Fibroblast of pulmonary artery (primary cell): ENCODE results near the gene CUEDC1.

Source experiments
- DNase-seq: peaks from one replicate; pipeline ENCODE4 v3.0.0-alpha.2; 2010; ENCODE audit warnings: low read depth
- H3K4me3 ChIP-seq: replicated peaks from 2 replicates; pipeline ENCODE4 v1.5.1; 2011; ENCODE audit warnings: low read depth, mild to moderate bottlenecking, control low read depth, low read length, moderate library complexity
- TF ChIP-seq, protein P1 (sequence below): IDR thresholded peaks from 2 replicates; pipeline ENCODE4 v1.5.1; 2011; ENCODE audit warnings: mild to moderate bottlenecking, control low read depth, low read length, inconsistent platforms; ENCODE audit errors: missing control alignments

CUEDC1 gene

GRCh38 chr17:57984261-57984890, 29.2 kb upstream of the CUEDC1 start:
- DNase-seq = peak; percentile 35
- TF ChIP-seq, protein P1, sequence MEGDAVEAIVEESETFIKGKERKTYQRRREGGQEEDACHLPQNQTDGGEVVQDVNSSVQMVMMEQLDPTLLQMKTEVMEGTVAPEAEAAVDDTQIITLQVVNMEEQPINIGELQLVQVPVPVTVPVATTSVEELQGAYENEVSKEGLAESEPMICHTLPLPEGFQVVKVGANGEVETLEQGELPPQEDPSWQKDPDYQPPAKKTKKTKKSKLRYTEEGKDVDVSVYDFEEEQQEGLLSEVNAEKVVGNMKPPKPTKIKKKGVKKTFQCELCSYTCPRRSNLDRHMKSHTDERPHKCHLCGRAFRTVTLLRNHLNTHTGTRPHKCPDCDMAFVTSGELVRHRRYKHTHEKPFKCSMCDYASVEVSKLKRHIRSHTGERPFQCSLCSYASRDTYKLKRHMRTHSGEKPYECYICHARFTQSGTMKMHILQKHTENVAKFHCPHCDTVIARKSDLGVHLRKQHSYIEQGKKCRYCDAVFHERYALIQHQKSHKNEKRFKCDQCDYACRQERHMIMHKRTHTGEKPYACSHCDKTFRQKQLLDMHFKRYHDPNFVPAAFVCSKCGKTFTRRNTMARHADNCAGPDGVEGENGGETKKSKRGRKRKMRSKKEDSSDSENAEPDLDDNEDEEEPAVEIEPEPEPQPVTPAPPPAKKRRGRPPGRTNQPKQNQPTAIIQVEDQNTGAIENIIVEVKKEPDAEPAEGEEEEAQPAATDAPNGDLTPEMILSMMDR = no peak
- no peak overlapping the region for H3K4me3 ChIP-seq

- no peak for DNase-seq
- TF ChIP-seq, protein P1 = no peak
- no peak overlapping the region for H3K4me3 ChIP-seq
These were observed 28.2 kb upstream of the CUEDC1 start for GRCh38 chr17:57983446-57983845.

DNA sequence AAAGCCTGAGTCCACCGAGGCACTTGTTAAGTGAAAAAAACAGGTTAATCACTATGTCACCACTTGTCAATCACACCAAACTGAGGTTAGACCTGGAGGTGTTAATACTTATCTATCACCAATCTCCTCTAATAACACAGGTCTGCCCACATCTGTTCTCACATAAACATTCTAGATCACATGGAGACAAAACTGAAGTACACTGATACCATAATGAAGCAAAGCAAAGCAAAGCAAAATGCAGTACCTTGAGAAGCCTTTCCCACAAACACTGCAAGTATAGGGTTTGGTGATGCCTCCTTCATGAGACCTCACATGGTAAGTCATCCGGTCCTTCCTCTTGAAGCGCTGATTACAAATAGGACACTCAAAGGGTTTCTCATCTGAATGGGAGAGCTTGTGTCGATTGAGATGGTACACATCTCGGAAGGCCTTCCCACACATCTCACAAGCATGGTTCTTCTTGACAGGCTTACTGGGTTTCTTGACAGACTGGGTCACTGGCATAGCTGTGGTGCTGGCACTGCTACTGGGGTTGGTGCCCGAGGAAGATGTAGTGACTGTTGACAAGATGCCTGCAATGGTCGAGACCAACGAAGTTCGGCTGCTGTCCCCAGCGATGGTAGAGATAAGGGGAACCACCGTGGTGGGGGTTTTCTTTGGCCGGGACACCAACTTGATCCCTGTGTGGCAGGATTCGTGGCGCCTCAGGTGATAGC, 27.4 kb upstream of the CUEDC1 start:
- no peak for DNase-seq
- H3K4me3 ChIP-seq = no peak overlapping the region
- TF ChIP-seq, protein P1 = no peak

GRCh38 chr17:57980522-57980921, 25.3 kb upstream of the CUEDC1 start:
- TF ChIP-seq, protein P1 = no peak
- DNase-seq = no peak
- H3K4me3 ChIP-seq = no peak overlapping the region

DNA sequence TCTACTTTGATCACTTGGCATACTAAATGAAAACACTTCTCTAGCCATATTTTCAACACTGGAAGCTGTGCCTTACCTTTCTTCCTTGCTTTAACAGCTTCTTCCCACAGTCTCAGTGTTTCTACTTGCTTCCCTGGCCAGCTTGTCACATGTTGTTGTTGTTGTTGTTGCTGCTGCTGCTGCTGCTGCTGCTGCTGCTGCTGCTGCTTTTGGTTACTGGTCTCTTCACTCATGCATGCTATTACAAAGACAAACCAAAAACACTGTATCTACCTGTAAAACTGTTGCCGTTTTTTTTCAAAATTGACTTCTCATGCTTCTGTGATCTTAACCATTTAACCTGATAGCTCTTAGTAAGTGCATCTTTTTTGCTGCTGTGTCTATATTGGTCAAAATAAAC, 23.9 kb upstream of the CUEDC1 start:
- no peak for DNase-seq
- TF ChIP-seq, protein P1 = no peak
- H3K4me3 ChIP-seq = no peak overlapping the region

DNA sequence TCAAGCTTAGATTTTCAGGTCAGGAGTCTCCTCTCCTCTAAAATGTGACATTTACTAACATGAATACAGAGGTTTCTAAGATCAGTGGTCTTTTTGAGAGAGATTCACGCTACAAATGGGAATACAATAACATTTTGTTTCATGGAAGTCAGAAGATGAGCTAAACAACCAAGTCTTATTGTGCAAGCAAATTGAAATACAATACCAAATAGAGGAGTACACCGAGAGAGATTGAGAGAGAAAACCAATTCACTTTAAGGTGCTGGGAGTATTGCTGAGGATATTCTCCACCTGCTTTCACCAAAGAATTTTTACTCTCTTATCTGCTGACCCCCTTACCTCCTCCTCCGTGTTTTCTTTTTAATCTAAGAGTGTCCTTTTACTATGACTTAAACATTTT, 21.4 kb upstream of the CUEDC1 start:
- no peak for DNase-seq
- TF ChIP-seq, protein P1 = no peak
- H3K4me3 ChIP-seq = no peak overlapping the region
